Bone marrow (tissue), 2 donors: ENCODE measurements around the gene RCHY1.
"Not testable (repeated sequence)": the region's sequence is repeated elsewhere in the genome, so short reads cannot be mapped to it uniquely, and the experiment has no call there.

Experiments
- DNase-seq, 2 donors: peaks; one replicate each; lab custom pipeline; 2025; lab: John Stamatoyannopoulos, UW

The RCHY1 gene

GRCh38 chr4:75514949-75515612, 878 bp upstream of the RCHY1 start:
- no peak for DNase-seq

DNA sequence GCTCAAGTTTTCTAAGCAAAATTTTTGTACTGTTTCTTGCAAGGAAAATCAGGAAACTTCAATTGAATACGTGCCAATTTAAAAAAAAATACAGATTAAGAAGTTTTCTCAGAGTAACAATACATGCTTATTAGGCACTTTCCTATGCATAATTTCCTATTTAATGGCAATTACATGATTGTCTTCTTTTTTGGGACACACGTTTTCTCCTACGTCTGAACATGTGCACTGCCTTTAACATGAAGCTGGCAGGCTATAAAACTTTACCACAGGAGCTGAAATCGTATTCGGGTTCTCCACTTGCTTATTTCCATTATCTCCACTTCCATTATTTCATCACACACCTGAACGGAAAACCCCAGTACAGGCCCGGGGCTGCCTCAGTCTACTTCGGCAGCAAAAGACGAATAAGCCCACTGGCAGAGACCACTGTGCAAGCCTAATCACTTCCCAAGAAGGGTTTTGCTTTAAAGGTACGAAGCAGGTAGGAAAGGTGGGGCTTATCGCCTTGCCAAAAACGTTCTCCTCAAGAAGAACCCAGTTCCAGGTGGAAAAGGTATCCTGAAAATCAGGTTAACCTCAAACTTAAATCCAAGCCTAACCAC, 575 bp downstream of the RCHY1 start:
- DNase-seq = no peak

- no peak for DNase-seq
Measured at GRCh38 chr4:75512386-75513211, 1.6 kb downstream of the RCHY1 start.

DNA sequence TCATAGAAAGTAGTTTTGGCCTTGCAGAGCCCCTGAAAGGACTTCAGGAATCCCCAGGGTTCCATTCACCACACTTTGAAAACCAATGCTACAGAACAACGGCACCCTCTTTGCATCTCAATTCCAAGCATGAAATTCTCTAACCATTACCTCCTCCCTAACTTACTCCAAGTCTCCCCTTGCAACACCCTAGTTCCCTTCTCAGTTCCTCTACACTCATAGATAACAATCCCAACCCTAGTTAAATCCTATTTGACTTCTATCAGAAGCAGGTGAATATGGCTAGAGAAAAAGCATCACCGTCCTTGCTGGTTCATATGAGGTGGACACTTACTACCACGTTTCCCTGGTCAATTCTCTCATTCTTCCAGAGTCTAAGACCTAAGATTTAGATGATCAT, 2.4 kb downstream of the RCHY1 start:
- no peak for DNase-seq

DNA sequence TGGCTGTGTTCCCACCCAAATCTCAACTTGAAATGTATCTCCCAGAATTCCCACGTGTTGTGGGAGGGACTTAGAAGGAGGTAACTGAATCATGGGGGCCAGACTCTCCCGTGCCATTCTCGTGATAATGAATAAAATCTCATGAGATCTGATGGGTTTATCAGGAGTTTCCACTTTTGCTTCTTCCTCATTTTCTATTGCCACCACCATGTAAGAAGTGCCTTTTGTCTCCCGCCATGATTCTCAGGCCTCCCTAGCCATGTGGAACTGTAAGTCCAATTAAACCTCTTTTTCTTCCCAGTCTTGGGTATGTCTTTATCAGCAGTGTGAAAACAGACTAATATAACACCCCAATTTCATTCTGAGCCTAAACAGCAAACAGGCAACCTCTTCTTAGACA, 4.6 kb downstream of the RCHY1 start:
- DNase-seq = not testable (repeated sequence)

GRCh38 chr4:75505630-75506029, 8.6 kb downstream of the RCHY1 start:
- no peak for DNase-seq

DNA sequence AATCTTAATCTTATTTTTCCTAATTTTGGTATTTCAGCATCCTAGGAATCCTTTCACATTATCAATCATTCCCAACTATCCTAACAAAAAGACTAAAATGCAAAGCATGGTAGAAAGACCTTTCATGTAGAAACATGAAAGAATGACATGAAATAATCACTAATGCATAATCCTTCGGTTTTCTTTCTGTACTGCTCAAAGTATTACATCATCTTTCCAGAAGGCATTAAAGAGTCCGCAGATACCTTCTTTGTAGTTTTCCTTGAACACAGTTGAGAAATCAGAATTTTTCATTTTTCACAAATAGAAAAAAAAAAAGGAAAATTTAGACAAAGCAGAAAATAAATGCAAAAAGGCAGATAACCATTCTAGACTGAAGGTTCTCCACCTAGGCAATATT, 11.5 kb downstream of the RCHY1 start:
- no peak for DNase-seq

DNA sequence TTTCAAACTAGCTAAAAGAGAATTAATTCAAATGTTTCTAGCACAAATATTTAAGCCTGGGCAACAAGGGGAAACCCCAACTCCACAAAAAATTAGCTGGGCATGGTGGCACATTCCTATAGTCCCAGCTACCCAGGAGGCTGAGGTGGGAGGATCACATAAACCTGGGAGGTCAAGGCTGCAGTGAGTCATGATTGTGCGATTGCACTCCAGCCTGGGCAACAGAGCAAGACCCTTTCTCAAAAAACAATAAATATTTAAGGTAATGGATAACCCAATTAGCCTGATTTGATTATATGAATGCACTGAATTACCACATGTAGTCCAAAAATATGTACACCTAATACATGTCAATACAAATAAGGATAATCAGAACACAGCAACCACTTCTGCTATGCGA, 14.3 kb downstream of the RCHY1 start:
- DNase-seq = no peak

DNA sequence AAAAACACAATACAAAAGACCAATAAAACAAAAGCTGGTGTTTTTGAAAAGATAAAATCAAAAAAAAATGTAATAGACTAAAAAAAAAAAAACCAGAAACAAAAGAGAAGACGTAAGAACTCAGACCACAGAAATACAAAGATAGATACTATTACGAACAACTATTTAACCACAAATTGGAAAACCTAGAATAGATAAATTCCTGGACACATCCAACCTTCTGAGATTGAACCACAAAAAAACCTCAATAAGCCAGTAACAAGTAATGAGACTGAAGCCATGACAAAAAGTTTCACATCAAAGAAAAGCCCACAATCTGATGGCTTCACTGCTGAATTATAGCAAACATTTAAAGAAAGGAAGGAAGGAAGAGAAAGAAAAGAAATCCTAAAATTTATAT, 16.2 kb downstream of the RCHY1 start:
- DNase-seq = no peak

- no peak for DNase-seq
Measured at GRCh38 chr4:75497133-75497532, 17.1 kb downstream of the RCHY1 start.

GRCh38 chr4:75496406-75496805, 17.8 kb downstream of the RCHY1 start:
- no peak for DNase-seq

DNA sequence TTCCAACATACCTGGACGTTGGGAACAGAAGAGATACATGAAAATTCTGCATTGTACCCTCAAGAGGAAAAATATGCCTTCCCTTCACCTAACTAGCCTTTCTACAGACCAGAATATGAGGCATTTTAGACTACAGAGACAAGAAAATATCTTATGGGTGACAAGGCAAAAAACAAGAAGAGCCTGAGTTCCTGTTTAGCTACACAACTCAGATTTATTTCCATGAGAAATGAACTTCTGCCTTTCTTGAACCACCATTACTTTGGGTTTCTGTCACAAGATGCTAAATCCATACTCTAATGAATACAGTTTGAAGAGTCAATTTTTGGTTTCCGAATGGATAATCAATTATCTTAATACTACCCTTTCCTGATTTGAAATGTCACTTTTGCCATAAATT, 18.7 kb downstream of the RCHY1 start:
- no peak for DNase-seq

DNA sequence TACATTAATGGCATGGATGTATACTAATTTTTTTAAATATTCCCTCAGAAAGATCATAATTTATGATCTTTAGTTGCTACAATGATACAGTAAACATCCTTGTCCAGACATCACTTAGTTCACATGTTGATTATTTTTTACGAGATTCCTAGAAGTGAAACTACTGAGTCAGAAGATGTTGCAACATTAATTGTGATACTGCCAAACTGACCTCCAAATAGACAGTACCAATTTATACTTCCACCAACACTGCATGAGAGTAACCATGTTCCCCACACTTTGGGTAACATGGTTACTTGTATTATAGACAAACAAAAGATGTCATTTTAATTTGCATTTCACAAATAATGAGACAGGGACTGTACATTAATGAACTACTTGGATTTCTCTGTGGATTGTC, 19.6 kb downstream of the RCHY1 start:
- no peak for DNase-seq

- no peak for DNase-seq
Measured at GRCh38 chr4:75490155-75490554, 24.0 kb downstream of the RCHY1 start.

DNA sequence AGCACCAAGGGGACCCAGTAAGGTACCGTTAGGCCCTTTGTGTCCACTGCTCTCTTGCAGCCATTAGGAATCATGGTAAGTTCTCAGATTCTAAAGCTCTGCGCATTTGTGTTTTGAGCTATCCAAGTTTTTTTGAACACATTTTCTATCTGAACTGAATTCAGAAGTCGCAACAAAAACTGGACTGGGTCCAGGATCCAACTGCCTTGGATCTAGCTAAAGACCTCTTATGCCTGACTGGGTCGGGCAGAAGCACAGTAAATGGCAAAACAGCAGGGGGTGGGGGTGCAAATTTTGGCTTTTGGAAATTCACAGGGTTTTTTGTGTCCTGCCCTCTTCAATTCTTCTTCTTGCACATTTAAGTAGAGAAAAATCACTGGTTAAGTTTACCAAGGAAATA, 30.0 kb downstream of the RCHY1 start:
- DNase-seq = no peak

DNA sequence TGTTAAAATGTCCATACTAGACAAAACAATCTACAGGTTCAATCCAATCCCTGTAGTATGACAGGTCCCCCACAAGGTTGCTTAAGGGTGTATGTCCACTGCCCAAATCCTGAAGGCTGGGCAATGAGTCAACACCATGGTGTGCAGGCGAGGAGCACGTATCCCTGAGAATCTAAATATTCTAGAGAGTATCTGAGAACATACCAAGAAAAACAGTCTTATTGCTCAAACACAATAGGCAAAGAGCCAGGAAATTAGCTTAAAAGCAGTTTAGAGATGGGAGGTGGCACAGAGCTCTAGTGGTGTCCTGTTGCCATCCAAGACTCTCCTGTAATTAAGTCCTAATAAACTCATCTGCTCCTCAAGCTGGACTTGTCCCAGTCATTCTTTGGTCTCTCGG, 37.0 kb downstream of the RCHY1 start:
- no peak for DNase-seq

DNA sequence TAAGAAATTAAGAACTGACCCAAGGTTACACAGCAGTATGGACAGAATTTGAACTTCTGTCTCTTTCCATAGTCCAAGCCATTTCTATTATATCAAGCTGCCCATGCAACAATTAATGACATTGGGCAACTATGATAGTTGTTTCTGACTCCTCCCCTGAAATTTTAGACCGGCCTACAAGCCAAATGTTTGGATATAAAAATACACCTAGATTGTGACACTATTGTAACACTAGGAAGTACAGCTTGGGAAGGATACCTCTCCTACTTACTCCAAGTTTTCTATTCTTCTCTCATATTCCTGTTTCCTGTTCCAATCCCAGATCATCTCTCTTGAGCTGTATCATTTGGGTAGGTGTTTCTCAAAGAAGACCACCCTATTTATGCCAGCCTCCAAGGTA, 43.5 kb downstream of the RCHY1 start:
- no peak for DNase-seq

- DNase-seq = no peak
Measured at GRCh38 chr4:75469896-75470295, 44.3 kb downstream of the RCHY1 start.

GRCh38 chr4:75457365-75457764, 56.8 kb downstream of the RCHY1 start:
- no peak for DNase-seq

- DNase-seq = no peak
Measured at GRCh38 chr4:75434105-75434504, 80.1 kb downstream of the RCHY1 start.

- peak in 1 of 2 donors; percentile 0 for DNase-seq
Measured at GRCh38 chr4:75432683-75433082, 81.5 kb downstream of the RCHY1 start.

DNA sequence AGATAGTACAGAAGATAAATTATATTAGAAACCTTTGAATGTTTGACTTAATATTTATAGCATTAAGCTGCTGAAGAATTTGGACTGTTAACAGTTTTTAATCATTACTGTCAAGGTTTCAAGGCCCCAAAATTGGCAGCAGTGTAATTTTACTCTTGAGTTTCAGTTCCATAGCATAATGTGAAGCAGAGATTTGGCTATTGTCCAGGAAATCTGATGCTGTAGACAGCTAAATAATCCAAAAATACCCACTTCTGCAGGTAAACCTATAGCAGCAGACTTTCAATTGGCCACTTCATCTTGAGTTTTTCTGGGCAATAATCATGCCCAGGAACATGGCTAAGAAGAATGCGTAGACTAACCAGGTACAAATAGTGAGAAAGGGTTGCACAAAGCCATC, 85.0 kb downstream of the RCHY1 start:
- DNase-seq = no peak
